GM19397 (cell line): Measurements from ENCODE around the gene MYCN.

Experiments
- ATAC-seq: cut with Tn5 transposase; IDR thresholded peaks from one replicate; pipeline ENCODE4 v1.9.1; 2021; ENCODE audit warnings: mild to moderate bottlenecking, moderate library complexity; ENCODE audit not compliant: unreplicated experiment

Gene MYCN

DNA sequence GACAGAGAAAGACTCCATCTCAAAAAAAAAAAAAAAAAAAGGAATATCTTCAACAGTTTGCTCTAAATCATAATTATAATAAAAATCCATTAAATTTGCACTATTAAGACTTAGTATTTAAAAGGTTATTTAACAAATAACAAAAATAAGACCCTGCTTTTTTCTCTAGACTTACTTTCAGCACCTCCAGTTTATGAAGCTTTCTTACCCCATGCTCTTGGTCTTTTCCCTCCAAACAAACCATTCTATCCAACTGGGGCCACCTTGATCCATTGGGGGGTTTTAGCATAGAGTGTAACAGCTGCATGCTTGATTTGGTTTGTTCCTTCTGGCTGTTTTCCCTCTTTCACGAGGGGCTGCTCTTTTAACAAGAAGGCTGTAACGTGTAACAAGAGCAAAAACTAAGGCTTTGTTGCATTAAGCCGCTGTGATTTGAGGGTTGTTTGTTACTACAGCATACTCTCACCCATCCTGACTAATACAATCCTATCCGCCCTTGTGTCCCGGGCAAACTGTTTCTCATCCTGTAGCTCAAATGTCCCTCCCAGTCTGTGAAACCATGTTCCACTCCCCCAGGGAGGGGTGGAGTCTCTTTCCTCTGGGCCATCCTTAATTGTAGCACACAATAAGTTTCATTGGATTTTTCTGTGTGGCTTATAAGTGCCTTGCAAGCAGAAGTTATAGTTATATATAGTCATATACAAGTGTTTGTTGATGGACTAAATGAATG is 9.6 kb upstream of the MYCN start:
- ATAC-seq = no peak

DNA sequence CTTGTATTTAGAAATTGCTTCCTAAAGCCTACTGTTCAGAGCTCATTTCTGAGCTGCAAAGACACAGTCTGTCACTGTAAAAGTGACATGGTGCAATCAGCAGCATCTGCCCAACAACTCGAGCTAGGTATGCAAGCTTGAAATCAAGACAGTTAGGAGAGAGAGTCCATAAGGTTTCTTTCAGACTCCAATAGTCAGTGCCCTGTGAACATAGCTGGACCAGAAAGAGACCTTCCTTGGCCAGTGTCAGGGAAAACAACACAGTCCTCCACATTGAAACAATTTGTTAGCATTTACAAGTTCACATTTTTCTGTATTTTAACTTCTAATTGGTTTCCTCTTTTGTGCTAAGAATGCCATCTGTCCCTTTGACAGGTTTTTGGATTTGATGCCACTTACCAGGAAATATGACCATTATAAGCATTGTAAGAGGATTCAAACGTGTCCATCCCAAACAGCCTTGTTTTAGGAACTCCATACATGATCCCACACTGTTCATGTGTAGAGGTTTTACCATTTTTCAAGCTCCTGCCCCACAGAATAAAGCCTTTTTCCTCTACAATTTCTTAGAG is 8.9 kb upstream of the MYCN start:
- ATAC-seq = no peak

GRCh38 chr2:15931950-15932349 is 8.4 kb upstream of the MYCN start:
- no peak for ATAC-seq

DNA sequence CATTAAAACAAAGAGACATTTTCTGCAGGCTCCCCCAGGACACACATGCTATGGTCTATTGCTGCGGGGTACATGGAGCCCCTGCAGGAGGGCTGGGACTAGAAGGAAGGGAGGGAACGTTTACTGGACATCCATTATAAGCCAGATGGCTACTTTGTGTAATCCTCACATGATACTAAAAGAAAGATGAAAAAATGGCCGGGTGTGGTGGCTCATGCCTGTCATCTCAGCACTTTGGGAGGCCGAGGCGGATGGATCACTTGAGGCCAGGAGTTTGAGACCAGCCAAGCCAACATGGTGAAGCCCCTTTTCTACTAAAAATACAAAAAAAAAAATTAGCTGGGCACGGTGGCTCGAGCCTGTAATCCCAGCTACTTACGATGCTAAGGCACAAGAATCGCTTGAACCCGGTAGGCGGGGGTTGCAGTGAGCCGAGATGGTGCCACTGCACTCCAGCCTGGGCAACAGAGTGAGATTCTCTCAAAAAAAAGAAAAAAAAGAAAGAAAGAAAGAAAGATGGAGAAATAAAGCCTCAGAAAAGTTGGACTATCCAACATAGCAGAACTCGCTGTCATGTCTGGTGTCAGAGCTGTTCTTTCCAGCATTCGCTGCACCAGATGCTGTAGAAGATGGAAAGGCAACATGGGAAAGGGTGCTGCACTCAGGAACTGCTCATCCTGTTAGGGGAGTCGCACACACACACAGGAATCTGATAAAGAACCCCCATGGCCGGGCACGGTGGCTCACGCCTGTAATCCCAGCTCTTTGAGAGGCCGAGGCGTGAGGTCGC is 7.8 kb upstream of the MYCN start:
- no peak for ATAC-seq

DNA sequence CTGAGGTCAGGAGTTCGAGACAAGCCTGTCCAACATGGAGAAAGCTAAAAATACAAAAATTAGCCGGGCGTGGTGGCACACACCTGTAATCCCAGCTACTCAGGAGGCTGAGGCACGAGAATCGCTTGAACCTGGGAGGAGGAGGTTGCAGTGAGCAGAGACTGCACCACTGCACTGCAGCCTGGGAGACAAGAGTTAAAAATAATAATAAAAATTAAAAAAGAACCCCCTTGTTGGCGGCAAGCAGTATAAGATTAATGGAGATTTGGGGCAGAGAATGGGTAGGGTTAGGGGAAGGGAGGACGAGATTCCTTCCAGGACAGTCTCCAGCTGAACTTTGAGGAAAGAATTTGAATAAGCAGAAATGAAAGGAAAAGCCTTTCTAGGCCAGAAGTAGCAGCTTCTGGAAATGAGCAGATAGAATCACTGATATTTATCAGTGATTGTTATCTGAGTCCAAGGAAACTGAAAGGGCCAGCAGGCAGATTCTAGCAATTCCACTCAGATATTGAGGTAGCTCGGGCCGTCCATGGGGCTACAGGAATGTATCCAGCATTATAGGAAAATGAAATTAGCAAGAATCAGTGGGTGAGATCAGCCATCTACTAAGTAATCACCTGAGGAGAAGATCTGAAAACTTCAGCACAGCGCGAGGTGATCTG is 7.0 kb upstream of the MYCN start:
- no peak for ATAC-seq

GRCh38 chr2:15934291-15934945 is 5.9 kb upstream of the MYCN start:
- no peak for ATAC-seq

DNA sequence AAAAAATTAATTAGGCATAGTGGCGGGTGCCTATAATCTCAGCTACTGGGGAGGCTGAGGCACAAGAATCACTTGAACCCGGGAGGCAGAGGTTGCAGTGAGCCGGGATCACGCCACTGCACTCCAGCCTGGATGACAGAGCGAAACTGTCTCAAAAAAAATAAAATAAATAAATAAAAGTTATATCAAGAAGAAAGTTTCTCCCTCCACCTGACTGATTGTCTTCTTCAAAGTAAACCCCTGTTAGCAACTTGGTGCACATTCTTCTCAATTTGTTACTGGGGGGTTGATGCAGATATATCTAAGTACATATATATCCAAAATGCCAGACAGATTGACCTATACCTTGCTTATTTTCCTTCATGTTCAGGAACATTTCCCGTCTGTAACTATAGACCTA is 5.2 kb upstream of the MYCN start:
- no peak for ATAC-seq

DNA sequence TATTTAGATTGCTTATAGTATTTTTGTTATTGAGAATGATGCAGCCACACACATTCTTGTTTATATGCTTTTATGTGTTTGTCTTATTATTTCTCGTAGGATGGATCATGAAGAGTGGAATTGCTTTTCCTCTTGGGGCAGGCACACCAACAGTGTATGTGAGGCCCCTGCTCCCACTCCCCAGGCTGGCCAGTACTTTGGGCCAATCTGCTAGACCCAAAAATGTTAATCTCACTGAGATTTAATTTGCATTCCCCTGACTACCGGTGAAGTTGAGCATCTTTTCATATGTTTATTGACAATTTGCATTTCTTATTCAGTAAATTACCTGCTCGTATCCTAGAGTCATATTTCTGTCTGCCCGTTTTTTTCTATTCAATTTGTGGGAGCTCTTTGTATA is 4.7 kb upstream of the MYCN start:
- ATAC-seq = no peak

- ATAC-seq = no peak
Measured at GRCh38 chr2:15936277-15937104, 3.9 kb upstream of the MYCN start.

DNA sequence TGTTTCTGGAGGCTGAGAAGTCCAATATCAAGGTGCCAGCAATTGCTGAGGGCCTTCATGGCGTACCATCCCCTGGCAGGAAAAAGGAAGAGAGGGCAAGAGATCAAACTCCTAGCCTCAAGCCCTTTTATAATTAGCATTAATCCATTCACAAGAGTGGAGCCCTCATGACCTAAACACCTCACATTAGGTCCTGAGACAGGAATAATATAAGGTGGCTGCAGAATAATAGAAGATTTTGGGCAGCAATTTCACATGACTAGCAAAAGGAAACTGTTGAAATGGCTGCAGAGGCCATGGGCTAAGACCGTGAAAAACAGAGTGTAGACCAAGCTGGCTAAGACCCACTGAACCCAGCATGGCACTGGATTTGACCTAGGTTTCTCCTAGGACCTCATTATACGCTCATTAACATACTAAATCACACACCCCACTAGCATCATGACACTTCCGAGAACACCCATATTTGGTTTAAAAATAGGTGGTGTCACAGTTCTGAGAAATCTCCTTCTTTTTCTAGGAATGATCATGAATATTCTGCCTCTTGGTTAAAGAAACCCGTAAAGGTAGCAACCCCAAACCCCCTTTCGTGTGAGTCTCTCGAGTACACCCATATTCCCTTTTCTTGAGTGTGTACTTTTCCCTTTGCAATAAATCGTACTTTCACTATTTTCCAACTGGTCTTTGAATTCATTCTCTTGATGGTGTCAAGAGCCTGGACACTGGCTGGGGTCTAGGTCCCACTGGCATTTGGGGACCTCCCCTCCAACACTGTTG is 3.1 kb upstream of the MYCN start:
- no peak for ATAC-seq

DNA sequence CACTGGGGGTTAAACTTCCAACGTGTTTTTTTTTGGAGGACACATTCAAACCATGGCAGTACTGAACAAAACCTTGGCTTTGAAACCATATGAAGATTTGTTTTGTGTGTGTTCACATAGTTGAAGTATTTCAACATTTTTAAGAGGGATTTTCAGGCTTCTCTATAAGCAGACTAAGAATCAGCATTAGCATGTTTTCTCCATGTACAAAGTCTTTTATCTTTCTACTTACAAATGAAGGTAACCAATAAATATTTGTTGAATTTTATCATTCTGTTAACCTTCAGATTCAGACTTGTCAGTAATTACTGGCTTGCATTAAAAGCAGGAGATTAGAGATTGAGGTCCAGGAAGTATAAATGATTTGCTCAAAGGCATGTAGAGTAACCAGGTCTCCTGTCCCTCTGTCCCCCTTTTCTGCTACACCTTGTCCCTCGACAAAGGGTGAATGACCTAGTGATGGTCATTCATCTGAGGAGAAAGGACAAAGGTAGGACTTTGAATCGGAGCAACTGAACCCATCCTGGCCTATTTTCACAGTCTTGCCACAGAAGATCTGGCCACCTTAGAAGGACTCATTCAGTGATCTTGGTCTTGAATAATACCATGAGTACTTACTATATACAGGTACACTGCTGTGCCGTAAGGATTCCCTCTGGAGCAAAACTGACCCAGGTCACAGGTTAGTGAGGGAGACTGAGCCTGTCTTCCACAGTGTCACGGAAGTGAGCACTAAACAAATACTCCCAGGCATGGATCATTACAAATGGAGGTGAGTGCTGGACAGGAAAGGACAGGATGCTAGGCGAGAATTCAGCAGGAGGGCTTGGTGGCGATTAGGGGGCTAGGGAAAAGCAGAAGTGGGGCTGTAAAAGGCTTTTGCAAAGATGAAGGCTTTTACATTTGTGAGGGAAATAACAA is 2.2 kb upstream of the MYCN start:
- no peak for ATAC-seq

DNA sequence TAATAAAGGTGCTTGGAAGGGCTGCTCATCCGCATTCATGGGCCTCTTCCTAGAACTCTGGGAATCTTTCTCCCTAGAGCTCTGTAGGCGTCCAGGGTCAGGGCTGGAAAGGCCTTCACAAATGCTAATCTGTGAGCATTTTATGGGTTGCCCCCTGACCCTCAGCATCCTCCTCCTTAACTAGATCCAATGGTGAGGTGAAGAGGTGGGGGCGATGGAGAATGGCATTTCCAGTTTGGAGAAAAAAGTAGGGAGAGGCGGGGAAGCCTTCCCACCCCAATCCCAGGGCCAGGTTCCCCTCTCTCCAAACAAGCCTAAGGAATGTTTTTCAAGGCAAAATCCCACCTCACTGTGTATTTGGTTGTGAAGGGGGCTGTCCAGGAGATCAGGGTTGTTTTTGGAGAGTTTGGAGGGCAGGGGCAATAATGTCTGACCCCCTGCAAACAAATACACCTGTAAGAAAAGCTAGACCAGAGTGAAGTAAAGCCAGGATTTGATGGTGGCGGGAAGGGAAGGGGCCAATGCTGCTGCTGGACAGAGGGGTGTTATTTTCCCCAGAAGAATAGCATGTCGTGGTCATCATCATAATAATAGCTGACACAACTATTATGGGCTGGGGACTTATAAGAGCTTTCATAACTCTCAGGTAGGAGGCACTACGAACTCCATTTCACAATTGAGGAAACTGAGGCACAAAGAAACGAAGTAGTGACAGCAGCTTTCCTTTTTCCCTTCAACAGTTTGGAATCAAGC is 1.4 kb upstream of the MYCN start:
- ATAC-seq = no peak

DNA sequence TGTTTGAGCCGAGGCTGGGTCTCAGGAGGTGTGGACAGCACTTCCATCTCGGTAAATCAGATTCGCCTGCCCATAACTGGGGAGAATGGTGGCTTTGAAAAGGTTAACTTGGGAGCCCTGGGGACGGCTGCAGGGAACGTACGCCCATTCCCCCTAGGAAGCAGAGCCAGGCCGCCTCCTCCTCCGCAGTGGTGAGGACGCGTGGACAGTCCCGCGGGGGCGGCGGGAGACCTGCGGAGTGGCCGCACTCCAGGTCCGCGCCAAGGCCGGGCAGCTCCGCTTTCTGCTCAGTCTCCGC is 845 bp upstream of the MYCN start:
- ATAC-seq = peak; percentile 71

DNA sequence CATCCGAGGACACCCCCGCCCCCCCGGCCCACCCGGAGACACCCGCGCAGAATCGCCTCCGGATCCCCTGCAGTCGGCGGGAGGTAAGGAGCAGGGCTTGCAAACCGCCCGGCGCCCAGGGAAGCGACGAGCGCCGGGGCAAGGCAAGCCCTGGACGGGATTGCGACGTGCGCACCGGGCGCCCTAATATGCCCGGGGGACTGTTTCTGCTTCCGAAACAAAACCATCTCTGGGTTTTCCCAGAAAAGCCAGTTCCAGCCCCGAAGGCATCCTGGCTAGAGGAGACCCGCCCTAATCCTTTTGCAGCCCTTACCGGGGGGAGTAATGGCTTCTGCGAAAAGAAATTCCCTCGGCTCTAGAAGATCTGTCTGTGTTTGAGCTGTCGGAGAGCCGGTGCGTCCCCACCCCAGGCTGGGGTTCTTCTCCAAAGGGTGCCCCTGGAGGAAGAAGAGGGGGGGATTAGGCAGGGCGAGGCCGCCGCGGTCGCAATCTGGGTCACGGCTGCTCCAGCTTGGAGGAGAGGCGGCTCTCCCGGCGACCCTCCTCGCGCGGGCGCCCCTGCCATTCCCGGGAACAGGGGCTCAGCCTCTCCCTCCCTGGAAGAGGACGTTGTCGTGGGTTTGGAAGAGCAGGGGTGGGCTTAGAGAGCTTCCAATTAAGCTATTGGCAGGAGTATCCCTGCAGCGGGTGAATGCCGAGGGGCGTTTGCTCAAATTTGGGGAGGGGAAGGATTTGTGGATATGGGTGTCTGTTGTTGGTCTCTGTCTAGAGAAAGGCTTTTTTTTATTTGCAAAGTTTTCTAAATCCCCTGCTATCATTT is 521 bp downstream of the MYCN start:
- no peak for ATAC-seq

- ATAC-seq = no peak
Measured at GRCh38 chr2:15941481-15941850, 1.1 kb downstream of the MYCN start.

GRCh38 chr2:15941871-15942710 is 1.7 kb downstream of the MYCN start:
- ATAC-seq = no peak
